WI38 (cell line): ENCODE data around the gene SP6.

ENCODE experiments used
- H3K4me3 ChIP-seq: 2 replicates; pipeline ENCODE4 v1.5.1; 2011; ENCODE audit warnings: low read depth, mild to moderate bottlenecking, control low read depth, low read length
- TF ChIP-seq, protein P1 (sequence below): IDR thresholded peaks from 2 replicates; pipeline ENCODE4 v1.5.1; 2012; ENCODE audit warnings: low read depth, mild to moderate bottlenecking, control low read depth, low read length

SP6 gene

DNA sequence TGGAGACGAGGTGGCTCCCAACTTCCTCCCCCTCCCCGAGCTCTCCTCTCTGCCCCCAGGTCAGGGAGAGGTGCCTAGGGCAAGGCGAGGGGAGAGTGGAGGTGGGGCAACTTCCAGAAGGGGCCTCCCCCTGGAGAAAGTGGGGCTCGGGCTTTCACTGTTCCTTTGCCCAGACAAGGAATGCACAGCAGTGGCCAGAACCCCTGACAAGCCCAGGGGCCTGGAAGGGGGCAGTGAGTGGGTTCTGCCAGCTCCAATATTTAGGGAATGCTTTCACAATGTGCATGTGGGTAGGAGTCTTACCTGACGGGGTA lies 33.4 kb upstream of the SP6 start:
- H3K4me3 ChIP-seq = no peak overlapping the region
- TF ChIP-seq, protein P1, sequence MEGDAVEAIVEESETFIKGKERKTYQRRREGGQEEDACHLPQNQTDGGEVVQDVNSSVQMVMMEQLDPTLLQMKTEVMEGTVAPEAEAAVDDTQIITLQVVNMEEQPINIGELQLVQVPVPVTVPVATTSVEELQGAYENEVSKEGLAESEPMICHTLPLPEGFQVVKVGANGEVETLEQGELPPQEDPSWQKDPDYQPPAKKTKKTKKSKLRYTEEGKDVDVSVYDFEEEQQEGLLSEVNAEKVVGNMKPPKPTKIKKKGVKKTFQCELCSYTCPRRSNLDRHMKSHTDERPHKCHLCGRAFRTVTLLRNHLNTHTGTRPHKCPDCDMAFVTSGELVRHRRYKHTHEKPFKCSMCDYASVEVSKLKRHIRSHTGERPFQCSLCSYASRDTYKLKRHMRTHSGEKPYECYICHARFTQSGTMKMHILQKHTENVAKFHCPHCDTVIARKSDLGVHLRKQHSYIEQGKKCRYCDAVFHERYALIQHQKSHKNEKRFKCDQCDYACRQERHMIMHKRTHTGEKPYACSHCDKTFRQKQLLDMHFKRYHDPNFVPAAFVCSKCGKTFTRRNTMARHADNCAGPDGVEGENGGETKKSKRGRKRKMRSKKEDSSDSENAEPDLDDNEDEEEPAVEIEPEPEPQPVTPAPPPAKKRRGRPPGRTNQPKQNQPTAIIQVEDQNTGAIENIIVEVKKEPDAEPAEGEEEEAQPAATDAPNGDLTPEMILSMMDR = no peak

DNA sequence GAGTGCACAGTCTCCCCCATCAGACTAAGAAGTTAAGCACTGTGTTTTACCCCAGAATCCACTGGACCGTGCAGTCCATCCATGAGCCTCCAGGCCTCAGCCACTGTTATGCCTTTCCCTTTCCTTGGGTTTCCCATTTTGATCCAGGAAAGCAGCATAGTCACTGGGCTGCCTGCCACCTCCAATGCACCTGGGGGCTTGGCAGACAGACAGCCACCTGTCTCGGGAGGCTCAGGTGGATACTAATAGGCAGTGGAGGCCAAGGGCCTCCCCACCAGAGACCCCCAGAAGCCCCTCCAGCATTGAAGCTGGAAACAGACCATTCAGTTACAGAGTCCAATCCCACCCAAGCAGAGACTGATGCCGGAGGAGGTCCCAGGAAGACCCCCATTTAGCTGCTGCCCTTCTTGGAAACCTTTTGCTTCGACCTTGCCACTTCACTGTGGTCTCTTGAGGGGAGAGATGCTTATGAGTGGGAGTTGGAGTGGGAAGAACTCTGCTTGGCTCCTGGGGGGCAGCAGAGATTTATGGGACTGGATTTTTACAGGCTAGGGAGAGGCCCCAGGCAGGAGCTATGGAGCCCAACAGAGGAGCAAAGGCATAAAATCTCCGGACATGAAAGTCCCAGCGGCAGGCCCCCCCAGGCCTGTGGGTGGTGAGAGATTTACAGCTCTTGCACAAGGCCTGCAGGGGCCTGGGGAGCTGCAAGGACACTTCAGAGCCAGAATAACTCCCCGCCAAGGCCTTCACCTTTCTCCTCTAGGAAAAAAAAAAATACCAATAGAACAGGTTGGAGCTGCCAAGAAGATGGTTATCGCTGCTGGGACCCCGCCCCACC lies 32.8 kb upstream of the SP6 start:
- TF ChIP-seq, protein P1 = no peak
- no peak overlapping the region for H3K4me3 ChIP-seq

DNA sequence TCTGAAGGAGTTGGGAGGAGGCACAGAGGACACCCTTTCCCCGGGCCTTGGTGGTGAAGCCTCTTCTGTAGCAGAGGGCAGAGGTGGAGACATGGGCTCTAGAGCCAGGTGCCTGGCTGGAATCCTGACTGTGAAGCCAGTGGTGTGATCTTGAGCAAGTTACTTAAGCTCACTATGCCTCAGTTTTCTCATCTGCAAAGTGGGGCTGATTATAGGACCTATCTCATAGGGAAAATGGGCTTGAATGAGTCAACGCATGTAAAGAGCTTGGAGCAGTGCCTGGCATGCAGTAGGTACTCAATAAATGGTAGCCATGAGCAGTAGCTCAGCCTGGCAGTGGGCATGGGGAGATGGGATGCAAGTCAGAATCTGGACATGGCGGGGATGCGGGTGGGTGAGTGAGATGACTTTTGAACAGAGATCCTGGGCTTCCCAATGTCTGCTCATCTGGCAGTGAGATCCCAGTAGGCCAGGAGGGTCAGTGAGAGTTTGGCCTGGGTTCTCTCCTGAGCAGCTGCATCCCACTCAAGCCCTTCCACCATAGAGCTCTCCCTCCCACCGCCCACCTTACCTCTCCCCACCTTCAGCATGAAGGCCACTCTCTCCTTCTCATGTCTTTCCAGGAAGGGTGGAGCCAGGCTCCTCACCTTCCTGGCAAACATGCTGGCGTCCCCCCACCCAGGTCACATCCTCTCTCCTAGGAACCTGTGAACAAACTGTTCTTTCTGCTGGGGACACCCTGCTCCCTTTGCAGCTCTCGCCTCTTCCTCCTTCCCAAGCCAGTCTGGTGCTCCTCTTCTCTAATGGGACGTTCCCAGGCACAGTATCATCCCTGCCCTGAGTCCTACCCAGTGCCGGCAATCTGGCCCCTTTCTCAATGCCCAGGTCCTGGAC lies 32.0 kb upstream of the SP6 start:
- TF ChIP-seq, protein P1 = no peak
- no peak overlapping the region for H3K4me3 ChIP-seq

DNA sequence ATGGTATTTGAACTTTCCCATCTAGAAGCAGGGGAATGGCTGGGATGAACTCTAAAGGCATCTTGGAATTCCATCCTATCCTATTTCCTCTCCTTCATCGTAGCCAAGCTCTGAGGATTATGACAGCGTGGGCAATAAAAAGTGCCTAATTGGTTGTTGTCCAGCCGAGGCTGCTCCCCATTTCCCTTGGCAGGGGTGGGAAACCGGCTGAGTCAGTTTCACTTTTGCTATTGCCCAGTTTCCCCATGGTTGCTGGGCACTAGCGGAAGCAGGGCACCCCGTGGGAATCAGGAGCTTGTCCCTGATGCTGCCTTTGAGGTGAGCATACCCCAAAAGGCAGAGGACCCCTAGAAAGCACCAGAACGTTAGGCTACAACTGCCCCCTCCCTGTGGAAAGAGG lies 31.3 kb upstream of the SP6 start:
- TF ChIP-seq, protein P1 = no peak
- no peak overlapping the region for H3K4me3 ChIP-seq

DNA sequence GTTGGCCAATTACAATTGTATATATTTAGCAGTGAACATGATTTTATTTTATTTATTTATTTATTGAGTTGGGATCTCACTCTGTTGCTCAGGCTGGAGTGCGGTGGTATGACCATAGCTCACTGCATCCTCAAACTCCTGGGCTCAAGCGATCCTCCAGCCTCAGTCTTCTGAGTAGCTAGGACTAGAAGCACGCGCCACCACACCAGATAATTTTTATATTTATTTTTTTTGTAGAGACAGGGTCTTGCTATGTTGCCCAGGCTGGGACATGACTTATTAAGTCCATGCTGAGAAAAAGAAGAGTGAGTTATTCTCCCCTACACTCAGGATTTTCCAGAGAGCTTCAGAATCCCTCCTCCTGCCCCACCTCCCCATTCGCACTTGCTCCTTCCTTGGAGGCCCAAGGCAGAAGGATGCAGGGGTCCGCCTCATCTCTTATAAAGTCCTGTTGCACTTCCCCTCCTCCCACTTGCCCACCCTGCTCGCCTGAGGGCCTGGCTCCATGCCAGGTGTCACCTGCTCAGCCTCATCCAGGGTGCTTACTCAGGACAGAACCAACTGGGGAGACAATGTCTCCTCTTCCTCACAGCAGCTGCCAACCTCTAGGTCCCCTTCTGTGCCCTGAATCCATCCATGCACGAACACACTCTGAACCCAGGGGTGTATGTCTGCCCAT lies 29.0 kb upstream of the SP6 start:
- TF ChIP-seq, protein P1 = no peak
- no peak overlapping the region for H3K4me3 ChIP-seq

DNA sequence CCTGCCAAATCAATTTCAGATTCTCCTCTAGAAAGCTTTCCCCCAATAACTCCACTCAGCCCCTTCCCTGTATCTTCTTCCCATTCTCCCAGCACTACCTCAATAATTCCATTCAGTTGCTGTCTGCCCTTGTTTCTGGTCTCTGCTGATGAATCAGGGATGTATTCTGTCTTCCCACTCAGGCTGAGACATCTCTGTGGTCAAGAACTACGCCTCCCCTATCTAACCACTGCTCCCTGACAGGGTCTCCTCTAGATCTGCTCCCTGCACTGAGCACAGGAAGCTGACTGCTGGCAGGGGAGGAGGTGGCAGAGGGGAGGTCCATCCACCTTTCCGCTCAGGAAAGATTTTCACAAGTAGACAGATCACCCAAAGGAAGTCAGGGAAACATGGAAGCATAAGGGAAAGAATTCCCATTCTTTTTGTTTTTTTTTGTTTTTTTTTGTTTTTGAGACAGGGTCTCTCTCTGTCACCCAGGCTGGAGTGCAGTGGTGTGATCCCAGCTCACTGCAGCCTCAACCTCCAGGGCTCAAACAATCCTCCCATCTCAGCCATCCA lies 28.1 kb upstream of the SP6 start:
- H3K4me3 ChIP-seq = no peak overlapping the region
- TF ChIP-seq, protein P1 = no peak
